SK-N-SH treated with all-trans-retinoic acid at 6 μM for 48 hours (cell line): ENCODE results near the gene PRKCQ.

ENCODE experiments used
- CREB5 ChIP-seq: fragments of 250-450 bp; sonication (Bioruptor Pico); IDR thresholded peaks from 2 replicates; pipeline ENCODE4 v1.5.1; 2020; ENCODE audit warnings: low read depth, mild to moderate bottlenecking, moderate library complexity
- CSRNP3 ChIP-seq: fragments of 250-450 bp; sonication (Bioruptor Pico); IDR thresholded peaks from 2 replicates; pipeline ENCODE4 v1.5.1; 2021; ENCODE audit warnings: mild to moderate bottlenecking, moderate library complexity
- RARB ChIP-seq: fragments of 250-450 bp; sonication (Bioruptor Pico); IDR thresholded peaks from 2 replicates; pipeline ENCODE4 v1.8.0; 2021; ENCODE audit warnings: mild to moderate bottlenecking, moderate library complexity
- SNAI2 ChIP-seq: fragments of 250-450 bp; sonication (Bioruptor Pico); IDR thresholded peaks from 2 replicates; pipeline ENCODE4 v1.5.0; 2020; ENCODE audit warnings: mild to moderate bottlenecking, moderate library complexity
- ZC3H10 ChIP-seq: fragments of 250-450 bp; sonication (Bioruptor Pico); IDR thresholded peaks from 2 replicates; pipeline ENCODE4 v1.5.1; 2021; ENCODE audit warnings: mild to moderate bottlenecking, moderate library complexity

- TF ChIP-seq CREB5 (CRISPR knock-in tag) (no peak), CSRNP3 (CRISPR knock-in tag) (no peak), SNAI2 (no peak), RARB (no peak), ZC3H10 (CRISPR knock-in tag) (no peak)
These were observed 149.6 kb downstream of the PRKCQ start for GRCh38 chr10:6430423-6430980.
